Ramos (cell line): ENCODE results near the gene ZNF438.

ENCODE experiments used
- in situ Hi-C: fragments of 300-500 bp; cut with MboI; formaldehyde crosslinking; loops from one replicate; pipeline ENCODE4 v1.14.3; 2022; ENCODE audit warnings: low sequenced_read_pairs; ENCODE audit not compliant: unreplicated experiment

The ZNF438 gene

DNA sequence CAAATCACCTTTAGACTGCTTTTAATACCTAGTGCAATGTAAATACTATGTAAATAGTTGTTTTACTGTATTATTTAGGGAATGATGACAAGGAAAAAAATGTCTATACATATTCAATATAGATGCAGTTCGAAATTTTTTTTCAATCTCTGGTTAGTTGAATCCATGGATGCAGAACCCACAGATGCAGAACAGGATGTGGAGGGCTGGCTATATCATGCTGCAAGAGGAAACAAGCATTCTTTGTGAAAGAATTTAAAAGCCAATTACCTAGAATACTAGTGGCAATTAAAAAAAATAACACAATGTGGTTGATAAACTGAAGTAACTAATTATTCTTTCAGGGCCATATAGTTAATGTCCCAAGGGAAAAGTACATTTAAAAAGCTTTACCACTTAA, 170.4 kb downstream of the ZNF438 start:
- in situ Hi-C loops, result no loop called here

GRCh38 chr10:30858499-30858898, 173.2 kb downstream of the ZNF438 start:
- in situ Hi-C loops, result no loop called here

- in situ Hi-C loops, result no loop called here
These were observed 173.9 kb downstream of the ZNF438 start for GRCh38 chr10:30857803-30858202.

GRCh38 chr10:30855131-30855530, 176.5 kb downstream of the ZNF438 start:
- in situ Hi-C loops, result no loop called here

GRCh38 chr10:30854656-30855055, 177.0 kb downstream of the ZNF438 start:
- in situ Hi-C loops, result no loop called here

- in situ Hi-C loops, result no loop called here
These were observed 178.6 kb downstream of the ZNF438 start for GRCh38 chr10:30853066-30853465.

GRCh38 chr10:30850776-30851175, 180.9 kb downstream of the ZNF438 start:
- in situ Hi-C loops, result no loop called here

DNA sequence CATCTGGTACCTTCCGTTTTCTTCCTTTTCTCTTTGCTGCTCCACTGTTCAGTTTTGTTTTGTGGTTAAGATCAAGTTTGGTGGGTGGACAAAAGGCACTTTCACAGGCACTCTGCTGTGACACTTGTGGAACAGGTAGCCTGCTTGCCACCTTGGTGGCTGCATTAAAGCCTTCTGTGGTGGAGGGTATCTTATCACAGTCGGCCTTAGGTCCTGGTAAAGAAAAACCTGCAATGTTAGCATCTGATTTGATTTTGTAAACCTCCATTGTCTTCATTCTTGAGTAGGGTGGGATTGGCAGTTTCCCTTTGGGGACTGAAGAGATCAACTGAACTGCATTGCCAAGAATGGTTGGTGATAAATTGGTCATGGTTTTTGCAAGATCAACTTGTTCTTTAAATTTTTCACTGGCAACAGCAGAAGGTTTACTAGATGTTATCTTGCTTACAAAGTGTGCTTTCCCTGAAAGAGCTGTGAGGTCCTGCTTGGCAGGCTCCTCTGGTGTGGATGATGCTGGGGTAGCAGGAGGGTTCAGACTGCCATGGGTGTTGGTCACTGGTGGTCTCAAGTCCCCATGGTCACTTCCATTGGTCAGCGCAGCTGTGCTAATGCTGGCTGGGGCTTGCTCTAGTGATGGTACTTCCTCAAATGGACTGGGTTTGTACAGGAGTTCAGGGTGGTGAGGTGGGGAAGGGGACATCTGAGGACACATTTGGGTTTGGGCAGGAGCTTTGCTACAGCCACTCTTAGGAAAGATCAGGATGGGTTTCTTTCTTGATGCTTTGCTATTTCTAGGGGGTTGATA, 182.2 kb downstream of the ZNF438 start:
- in situ Hi-C loops, result no loop called here

GRCh38 chr10:30848396-30849032, 183.2 kb downstream of the ZNF438 start:
- in situ Hi-C loops, result no loop called here

DNA sequence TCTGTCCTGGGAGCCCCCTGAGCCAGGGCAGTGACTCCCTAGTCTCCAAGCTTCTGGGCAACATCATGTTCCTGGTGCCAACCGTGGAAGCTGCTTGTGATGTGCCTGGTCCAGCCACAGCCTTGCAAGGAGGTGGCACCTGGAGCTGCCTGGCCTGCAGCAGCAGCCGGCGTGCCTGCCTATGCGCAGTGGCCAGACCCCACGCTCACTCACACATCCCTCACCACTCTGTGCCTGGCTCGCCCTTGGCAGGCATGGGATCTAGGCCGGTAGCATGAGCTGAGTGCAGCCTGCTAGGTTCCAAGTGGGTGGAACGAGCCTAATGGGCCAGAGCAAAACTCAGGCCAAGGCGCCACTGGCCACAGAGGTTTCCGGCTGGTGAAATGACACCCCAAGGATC, 184.0 kb downstream of the ZNF438 start:
- in situ Hi-C loops, result no loop called here

DNA sequence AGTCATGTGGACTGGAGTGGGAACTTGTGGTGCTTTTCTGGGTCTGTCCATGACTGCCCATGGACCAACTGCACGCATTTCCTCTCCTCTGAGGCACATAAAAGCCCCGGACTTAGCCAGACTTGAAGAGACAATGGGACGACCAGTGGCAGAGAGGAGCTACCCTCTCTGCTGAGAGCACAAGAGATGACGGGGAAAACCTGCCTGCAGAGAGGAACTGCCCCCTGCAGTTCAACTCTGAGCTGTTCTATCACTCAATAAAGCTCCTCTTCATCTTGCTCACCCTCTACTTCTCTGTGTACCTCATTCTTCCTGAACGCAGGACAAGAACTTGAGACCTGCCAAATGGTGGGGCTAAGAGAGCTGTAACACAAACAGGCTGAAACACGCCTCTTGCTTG, 184.5 kb downstream of the ZNF438 start:
- in situ Hi-C loops, result no loop called here

DNA sequence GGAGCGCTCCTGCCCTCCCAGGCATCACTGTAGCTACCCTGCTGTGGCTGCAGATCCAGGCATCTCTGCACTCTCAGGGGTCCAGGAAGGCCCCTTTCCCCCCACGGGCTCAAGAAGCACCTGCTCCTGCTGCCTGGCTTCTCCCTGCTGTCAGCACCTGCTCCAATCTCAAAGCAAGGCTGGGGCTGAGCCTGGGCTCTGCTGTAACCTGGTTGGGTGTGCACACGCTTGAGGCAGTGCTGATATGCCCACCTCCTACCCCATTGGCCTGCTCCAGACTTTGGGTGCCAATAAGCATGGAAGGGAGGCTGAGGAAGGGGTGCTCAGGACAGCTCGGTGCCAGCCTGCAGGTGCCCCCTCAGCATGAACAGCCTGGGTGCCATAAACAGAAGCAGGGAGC, 185.0 kb downstream of the ZNF438 start:
- in situ Hi-C loops, result no loop called here

GRCh38 chr10:30842894-30843293, 188.8 kb downstream of the ZNF438 start:
- in situ Hi-C loops, result no loop called here

GRCh38 chr10:30842185-30842584, 189.5 kb downstream of the ZNF438 start:
- in situ Hi-C loops, result no loop called here

DNA sequence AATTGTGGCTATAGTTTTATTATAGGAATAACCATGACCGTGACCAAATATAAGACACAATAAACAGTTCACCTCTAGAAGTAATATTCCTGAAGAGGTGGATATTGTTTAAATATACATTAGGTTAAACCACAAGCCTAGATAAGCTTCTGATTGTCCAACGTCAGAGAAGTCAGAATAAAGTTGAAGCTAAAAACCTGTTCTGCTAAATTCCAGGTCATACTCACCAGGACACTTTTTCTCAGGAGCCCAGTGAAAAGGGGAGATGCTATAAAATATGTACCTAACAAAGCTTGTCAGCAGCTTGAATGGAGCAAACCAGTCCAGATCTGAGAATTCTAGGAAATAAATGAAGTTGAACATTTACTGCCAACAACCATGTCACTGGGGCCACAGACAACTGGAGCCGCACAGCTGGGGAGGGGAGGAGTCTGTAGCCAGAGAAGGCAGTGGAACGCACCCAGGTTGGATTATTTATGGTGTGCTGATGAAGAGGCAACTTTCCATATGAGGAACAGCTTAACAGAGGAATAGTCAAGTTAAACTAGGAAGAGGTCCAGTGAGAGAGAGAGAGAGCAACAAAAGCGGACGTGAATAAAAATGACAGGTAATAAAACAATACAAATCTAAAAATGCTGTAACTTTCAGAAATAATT, 191.1 kb downstream of the ZNF438 start:
- in situ Hi-C loops, result no loop called here

- in situ Hi-C loops, result no loop called here
These were observed 192.0 kb downstream of the ZNF438 start for GRCh38 chr10:30839652-30840051.

DNA sequence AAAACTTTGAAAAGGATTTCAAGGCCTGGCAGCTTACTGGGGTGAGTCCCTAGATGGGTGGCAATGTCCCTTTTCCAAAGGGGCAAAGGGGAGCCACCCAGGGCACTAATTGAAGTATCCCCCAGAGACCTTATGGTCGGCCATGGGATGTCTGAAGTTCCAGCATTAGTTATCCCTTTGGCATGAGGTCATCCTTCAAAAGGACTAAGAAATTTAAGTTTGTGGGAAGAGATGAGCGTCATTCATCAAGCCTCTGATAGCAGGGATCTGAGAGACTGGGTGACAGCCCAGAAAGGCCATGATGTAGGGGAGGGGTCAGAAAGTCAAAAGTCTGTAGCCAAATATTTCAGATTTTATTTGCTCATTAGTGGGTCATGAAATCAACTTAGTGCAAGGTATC, 195.3 kb downstream of the ZNF438 start:
- in situ Hi-C loops, result no loop called here

DNA sequence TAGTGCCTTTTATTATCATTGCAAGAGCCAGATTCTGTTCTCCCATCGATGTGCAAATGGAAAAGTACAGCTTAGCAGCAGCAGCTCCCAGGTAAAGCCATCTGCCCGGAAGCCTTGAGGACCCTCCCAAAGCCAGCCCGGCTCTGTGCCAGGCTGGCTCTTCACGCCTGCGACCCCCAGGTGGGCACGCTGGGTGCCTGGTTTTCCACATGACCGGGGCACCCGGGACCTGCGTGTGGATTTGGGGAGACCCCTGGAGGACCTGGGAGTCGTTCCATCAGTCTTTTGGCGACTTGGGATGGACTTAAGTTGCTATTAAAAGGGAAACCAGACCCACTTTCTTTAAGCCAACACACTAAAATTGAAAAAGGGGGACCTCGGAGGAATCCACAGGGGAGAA, 196.5 kb downstream of the ZNF438 start:
- in situ Hi-C loops, result no loop called here

DNA sequence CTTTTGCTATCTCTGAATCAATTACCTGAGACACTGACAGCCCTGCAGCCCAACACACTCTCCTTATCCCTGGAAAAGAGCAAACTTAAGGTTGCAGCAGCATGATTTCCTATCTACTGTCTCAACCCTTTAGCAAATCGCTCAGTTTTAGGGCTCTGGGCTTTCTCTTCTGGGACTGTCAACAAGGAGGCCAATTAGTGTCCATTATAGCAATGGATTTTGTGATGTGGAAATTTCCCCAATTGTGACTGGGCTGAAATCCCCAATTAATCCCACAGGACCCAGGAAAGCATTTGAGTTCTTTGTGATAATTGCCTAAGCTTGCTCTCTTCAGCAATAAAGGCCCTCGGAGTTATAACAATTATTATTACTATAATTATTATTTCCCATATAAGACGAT, 197.0 kb downstream of the ZNF438 start:
- in situ Hi-C loops, result no loop called here

DNA sequence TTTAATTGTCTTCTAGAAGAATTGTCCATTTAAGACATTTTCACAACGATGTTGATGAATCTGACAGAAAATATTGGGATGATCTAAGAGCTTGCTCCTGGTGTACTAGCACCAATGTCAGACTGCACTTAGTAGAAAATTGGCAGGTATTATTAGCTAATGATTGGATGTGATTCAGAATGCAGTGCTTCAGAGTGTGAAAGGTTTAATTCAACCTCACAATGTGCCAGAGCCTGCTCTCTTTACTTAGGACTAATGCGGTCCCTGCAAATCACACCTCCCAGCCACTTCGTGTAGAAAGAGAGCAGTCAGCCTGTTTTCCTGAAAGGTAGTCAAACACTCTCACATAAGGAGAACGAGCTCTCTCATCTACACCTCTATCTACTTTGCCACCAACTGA, 197.5 kb downstream of the ZNF438 start:
- in situ Hi-C loops, result no loop called here

- in situ Hi-C loops, result no loop called here
These were observed 198.1 kb downstream of the ZNF438 start for GRCh38 chr10:30833628-30833970.
